GM10266 (cell line): ENCODE results near the gene FRG2B.
"Not testable (repeated sequence)": the region's sequence is repeated elsewhere in the genome, so short reads cannot be mapped to it uniquely, and the experiment has no call there.

Experiments
- DNase-seq: peaks from one replicate; pipeline ENCODE4 v3.0.0; 2012; ENCODE audit errors: extremely low spot score
- CTCF ChIP-seq: IDR thresholded peaks from 2 replicates; pipeline ENCODE4 v1.5.1; 2012; ENCODE audit warnings: mild to moderate bottlenecking, low read depth; ENCODE audit not compliant: control insufficient read depth, insufficient read depth; ENCODE audit errors: missing control alignments

The FRG2B gene

GRCh38 chr10:133617196-133617595 lies 9.4 kb downstream of the FRG2B start:
- no peak for DNase-seq
- TF ChIP-seq CTCF: no peak

- no peak for TF ChIP-seq CTCF
- DNase-seq: no peak
Observed at GRCh38 chr10:133616371-133617130, 10.0 kb downstream of the FRG2B start.

GRCh38 chr10:133614830-133615580 lies 11.6 kb downstream of the FRG2B start:
- TF ChIP-seq CTCF: no peak
- no peak for DNase-seq

- no peak for TF ChIP-seq CTCF
- DNase-seq: no peak
Observed at GRCh38 chr10:133613699-133614098, 12.9 kb downstream of the FRG2B start.

GRCh38 chr10:133611079-133611478 lies 15.5 kb downstream of the FRG2B start:
- DNase-seq: no peak
- no peak for TF ChIP-seq CTCF

GRCh38 chr10:133608855-133609254 lies 17.7 kb downstream of the FRG2B start:
- peak; percentile 29 for DNase-seq
- TF ChIP-seq CTCF: peak; percentile 47

- DNase-seq: not testable (repeated sequence)
Observed at GRCh38 chr10:133603434-133603833, 23.2 kb downstream of the FRG2B start.
